CD8-positive, alpha-beta memory T cell (primary cell): Measurements from ENCODE around the gene BTF3L4. TPM values are rescaled to one million over a fixed set of nuclear protein-coding genes. Genes with fewer than 3 reads are reported as not detected.
A peak's percentile ranks its signal among the peaks of the same experiment; 100 is the strongest.

ENCODE experiments used
- CTCF ChIA-PET: fragments of 350-600 bp; sonication (Branson Sonifier 250); formaldehyde crosslinking; loops from one replicate; lab custom pipeline; 2021; ENCODE audit warnings: antibody characterized with exemption; lab: Charles Lee
- POLR2A ChIA-PET: fragments of 350-600 bp; sonication (Branson Sonifier 250); formaldehyde crosslinking; loops from one replicate; lab custom pipeline; 2021; ENCODE audit warnings: antibody characterized with exemption; lab: Charles Lee
- DNase-seq, 5 donors: peaks; one replicate each; pipeline versions ENCODE4 v3.0.0 to v3.0.0-alpha.2; 2020 to 2022; ENCODE audit warnings: mixed read lengths in 1 of 5
- H3K27ac ChIP-seq: one replicate; pipeline ENCODE4 v1.7.0; 2013; ENCODE audit warnings: low read depth, mild to moderate bottlenecking, low read length, moderate library complexity
- H3K27me3 ChIP-seq: 2 replicates; pipeline ENCODE4 v1.7.0; 2013; ENCODE audit warnings: low read length, mild to moderate bottlenecking; ENCODE audit not compliant: insufficient read depth, poor library complexity, severe bottlenecking
- H3K36me3 ChIP-seq: 2 replicates; pipeline ENCODE4 v1.7.0; 2013; ENCODE audit warnings: mild to moderate bottlenecking, low read length, moderate library complexity; ENCODE audit not compliant: insufficient read depth
- H3K4me1 ChIP-seq: 2 replicates; pipeline ENCODE4 v1.7.0; 2013; ENCODE audit warnings: mild to moderate bottlenecking, low read length, moderate library complexity; ENCODE audit not compliant: insufficient read depth
- H3K4me3 ChIP-seq: 2 replicates; pipeline ENCODE4 v1.7.0; 2013; ENCODE audit warnings: mild to moderate bottlenecking, low read length
- H3K9me3 ChIP-seq: 2 replicates; pipeline ENCODE4 v1.7.0; 2013; ENCODE audit warnings: mild to moderate bottlenecking, low read length
- H3K27ac Mint-ChIP-seq, 8 donors: one replicate each; pipeline ENCODE4 v1.8.0; 2020 to 2021; ENCODE audit warnings: mixed read lengths in 8 of 8, mild to moderate bottlenecking in 6 of 8, inconsistent platforms in 3 of 8, moderate library complexity in 3 of 8
- H3K27me3 Mint-ChIP-seq, 2 donors: one replicate each; pipeline ENCODE4 v1.8.0; 2020 to 2021; ENCODE audit warnings: mixed read lengths in 2 of 2, mild to moderate bottlenecking in 1 of 2, moderate library complexity in 1 of 2
- H3K36me3 Mint-ChIP-seq, 3 donors: one replicate each; pipeline ENCODE4 v1.8.0; 2020 to 2021; ENCODE audit warnings: mixed read lengths in 3 of 3, inconsistent platforms in 1 of 3, mild to moderate bottlenecking in 1 of 3
- H3K4me1 Mint-ChIP-seq, 3 donors: one replicate each; pipeline ENCODE4 v1.8.0; 2020 to 2021; ENCODE audit warnings: mixed read lengths in 3 of 3, inconsistent platforms in 1 of 3, mild to moderate bottlenecking in 1 of 3
- H3K4me3 Mint-ChIP-seq, 7 donors: one replicate each; pipeline ENCODE4 v1.8.0; 2020 to 2021; ENCODE audit warnings: mixed read lengths in 7 of 7, mild to moderate bottlenecking in 6 of 7, moderate library complexity in 4 of 7, inconsistent platforms in 2 of 7
- H3K9me3 Mint-ChIP-seq, 5 donors: one replicate each; pipeline ENCODE4 v1.8.0; 2020 to 2022; ENCODE audit warnings: mixed read lengths in 5 of 5, mild to moderate bottlenecking in 3 of 5, moderate library complexity in 2 of 5, inconsistent platforms in 1 of 5
- polyA plus RNA-seq: library from polyadenylated mRNA; unstranded; fragments of 300-500 nt; fragmentation: Illumina TruSeq; gene quantifications from one replicate; pipeline ENCODE4 v1.2.3, GENCODE V29; 2021
- total RNA-seq, 2 experiments: library from RNA; stranded (reverse); gene quantifications; one replicate each; pipeline ENCODE4 v1.2.3, GENCODE V29; 2021

Gene BTF3L4
- total and polyA plus RNA-seq, 3 experiments from 2014 or later: 31.8 to 55.0 (median 32.4) TPM

DNA sequence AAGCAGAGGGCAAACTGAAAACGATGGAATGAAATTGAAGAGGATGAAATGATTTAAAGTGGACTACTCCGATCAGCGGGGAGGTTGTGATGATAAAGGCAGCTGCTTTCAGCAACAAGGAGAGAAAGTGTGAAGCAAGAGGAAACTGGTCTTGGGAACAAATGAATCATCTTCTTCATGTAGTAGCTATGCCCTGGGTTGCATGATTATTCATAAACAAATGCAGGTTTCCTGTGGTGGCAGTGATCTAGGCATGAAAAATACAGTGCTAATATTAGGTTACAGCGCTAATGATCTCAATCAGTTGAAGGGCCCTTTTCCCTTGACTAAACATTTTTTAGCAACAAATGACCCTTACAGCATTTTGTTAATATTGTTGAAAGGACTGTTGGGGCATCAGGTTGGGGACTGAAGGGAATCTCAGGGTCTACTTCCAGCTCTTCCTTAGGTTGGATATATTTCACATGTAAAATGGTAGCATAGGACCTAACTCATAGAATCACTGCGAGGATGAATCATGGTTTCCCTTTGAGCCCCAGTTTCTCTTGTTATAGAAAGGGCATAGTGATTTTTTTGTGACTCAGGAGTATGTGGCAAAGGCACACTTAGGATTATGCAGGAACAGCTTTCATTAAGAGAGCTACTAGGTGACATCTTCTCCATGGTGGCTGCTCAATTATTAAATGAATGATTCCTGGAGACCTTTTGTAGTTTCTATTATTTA, 83.9 kb downstream of the BTF3L4 start:
- Mint-ChIP-seq H3K27ac (peak overlapping the region; percentile 4 to 64 (median 38)), H3K4me1 (peaks cover 29 to 48% (median 34%) of the 10 kb centered on the region in 3 donors), H3K36me3 (peaks cover 0 to 6% (median 0%) of the 10 kb centered on the region in 3 donors), H3K9me3 (no peaks in the 10 kb centered on the region), H3K27me3 (peaks cover 2 to 5% of the 10 kb centered on the region in 2 donors), H3K4me3 (peak overlapping the region; percentile 51 to 85 (median 61))
- H3K9me3 ChIP-seq: no peaks in the 10 kb centered on the region
- DNase-seq: peak in 3 of 5 donors; percentile 2 to 56 (median 39)
- CTCF ChIA-PET: interaction anchor here (1.0 kb wide), 1 partner anchor 264 kb away, joined by 3 read pairs; the partner anchor contains the start of genes ORC1 and PRPF38A
- peaks cover 25% of the 10 kb centered on the region for H3K4me1 ChIP-seq
- POLR2A ChIA-PET: no interaction called here
- peak overlapping the region; percentile 16 for H3K4me3 ChIP-seq
- no peak overlapping the region for H3K27ac ChIP-seq
- H3K27me3 ChIP-seq: no peaks in the 10 kb centered on the region
- H3K36me3 ChIP-seq: no peaks in the 10 kb centered on the region

Other genes starting within 250 kb of the BTF3L4 start
- gene NRDC, start 177.6 kb upstream of the BTF3L4 start, total RNA-seq: 100 to 1,000 TPM; 129 to 139 TPM
- 83.0 TPM for gene NRDC, start 177.6 kb upstream of the BTF3L4 start, polyA plus RNA-seq
- under 1 TPM; 0.11 to 0.13 TPM for gene RAB3B, start 65.6 kb upstream of the BTF3L4 start, total RNA-seq
- 0.01 TPM for gene RAB3B, start 65.6 kb upstream of the BTF3L4 start, polyA plus RNA-seq
- 10 to 100 TPM; 16.4 to 18.1 TPM for gene KTI12, start 22.5 kb upstream of the BTF3L4 start, total RNA-seq
- 38.8 TPM for gene KTI12, start 22.5 kb upstream of the BTF3L4 start, polyA plus RNA-seq
- gene TXNDC12, start 1.1 kb upstream of the BTF3L4 start, total RNA-seq: 10 to 100 TPM; 29.9 to 34.7 TPM
- gene TXNDC12, start 1.1 kb upstream of the BTF3L4 start, polyA plus RNA-seq: 86.5 TPM
- 1 to 10 TPM; 4.4 to 4.7 TPM for gene ZFYVE9, start 85.8 kb downstream of the BTF3L4 start, total RNA-seq
- 3.2 TPM for gene ZFYVE9, start 85.8 kb downstream of the BTF3L4 start, polyA plus RNA-seq